Upper lobe of left lung (tissue), 6 donors: ENCODE measurements around the gene ESYT1. TPM values are rescaled to one million over a fixed set of nuclear protein-coding genes. Genes with fewer than 3 reads are reported as not detected.
A peak's percentile ranks its signal among the peaks of the same experiment; 100 is the strongest.

ENCODE experiments used
- ATAC-seq, 2 donors: fragments of 200-7000 bp; cut with Tn5 transposase; one replicate each; pipeline ENCODE4 v1.9.1; 2022; ENCODE audit warnings: mild to moderate bottlenecking in 2 of 2, moderate library complexity in 2 of 2; ENCODE audit not compliant: low FRiP score in 2 of 2
- DNase-seq, 2 donors: peaks; one replicate each; pipeline ENCODE4 v3.0.0-alpha.2; 2019 to 2020
- H3K27ac ChIP-seq, 4 donors: fragments of 200-600 bp; sonication (generic); one replicate each; pipeline ENCODE4 v1.5.1; 2016 to 2019
- H3K27me3 ChIP-seq, 4 donors: fragments of 200-600 bp; sonication (generic); one replicate each; pipeline ENCODE4 v1.5.1; 2017 to 2019
- H3K36me3 ChIP-seq, 4 donors: fragments of 200-600 bp; sonication (generic); one replicate each; pipeline ENCODE4 v1.5.1; 2016 to 2019
- H3K4me1 ChIP-seq, 4 donors: fragments of 200-600 bp; sonication (generic); one replicate each; pipeline ENCODE4 v1.5.1; 2018 to 2019
- H3K4me3 ChIP-seq, 4 donors: fragments of 200-600 bp; sonication (generic); one replicate each; pipeline ENCODE4 v1.5.1; 2017 to 2019; ENCODE audit warnings: mild to moderate bottlenecking in 2 of 4, moderate library complexity in 1 of 4
- H3K9me3 ChIP-seq, 4 donors: fragments of 200-600 bp; sonication (generic); one replicate each; pipeline ENCODE4 v1.5.1; 2018 to 2019
- EP300 ChIP-seq, 4 donors: sonication (generic); formaldehyde crosslinking; IDR thresholded peaks; one replicate each; pipeline ENCODE4 v1.5.1; 2017; ENCODE audit warnings: antibody characterized with exemption in 4 of 4, control low read depth in 2 of 4
- POLR2A ChIP-seq, 4 donors: fragments of 450-650 bp; IDR thresholded peaks; one replicate each; pipeline ENCODE4 v1.5.1; 2016 to 2017; ENCODE audit warnings: antibody characterized with exemption in 4 of 4, mild to moderate bottlenecking in 2 of 4
- POLR2AphosphoS5 ChIP-seq, 2 donors: sonication (generic); formaldehyde crosslinking; IDR thresholded peaks; one replicate each; pipeline ENCODE4 v1.5.1; 2017; ENCODE audit warnings: antibody characterized with exemption in 2 of 2
- WGBS, 2 donors: methylation state at CpG; one replicate each; pipeline ENCODE4 v1.1.5; 2017 to 2018; 5-methylcytosine and 5-hydroxymethylcytosine counted together
- total RNA-seq, 6 donors: library from RNA; depleted of rRNA in 4 of 6; stranded (reverse); fragments of >200 nt in 4 of 6; gene quantifications; one replicate each; pipeline versions ENCODE4 v1.1.0 to v1.2.1, GENCODE V29; 2016 to 2021
- TF ChIP-seq, protein P1 (sequence below), 6 experiments: fragments of 450-650 bp in 4 of 6; fragments of 200-600 bp in 2 of 6; sonication (generic) in 2 of 6; IDR thresholded peaks; one replicate each; pipeline ENCODE4 v1.5.1; 2016 to 2019; ENCODE audit warnings: antibody characterized with exemption in 6 of 6
- donor health status: DM: no; HTN: no; CAD: no; lungs with moderate emphysema.
- donor health status: DM: no; HTN: yes; CAD: no; lungs with severe emphysema.

The ESYT1 gene
- total RNA-seq, 6 donors from 2014 or later, result 73.9 to 132 (median 112) TPM

DNA sequence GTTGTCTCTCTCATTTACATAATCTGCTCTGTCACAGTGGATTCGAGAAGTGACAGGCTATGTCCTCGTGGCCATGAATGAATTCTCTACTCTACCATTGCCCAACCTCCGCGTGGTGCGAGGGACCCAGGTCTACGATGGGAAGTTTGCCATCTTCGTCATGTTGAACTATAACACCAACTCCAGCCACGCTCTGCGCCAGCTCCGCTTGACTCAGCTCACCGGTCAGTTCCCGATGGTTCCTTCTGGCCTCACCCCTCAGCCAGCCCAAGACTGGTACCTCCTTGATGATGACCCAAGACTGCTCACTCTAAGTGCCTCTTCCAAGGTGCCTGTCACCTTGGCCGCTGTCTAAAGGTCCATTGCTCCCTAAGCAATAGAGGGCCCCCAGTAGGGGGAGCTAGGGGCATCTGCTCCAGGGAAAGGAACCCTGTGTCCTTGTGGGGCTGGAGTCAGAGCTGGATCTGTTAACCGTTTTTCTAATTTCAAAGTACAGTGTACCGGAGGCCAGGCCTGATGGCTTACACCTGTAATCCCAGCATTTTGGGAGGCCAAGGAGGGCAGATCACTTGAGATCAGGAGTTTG is 43.0 kb upstream of the ESYT1 start:
- TF ChIP-seq POLR2A (IDR thresholded peaks at IDR 0.05) (no peak), POLR2AphosphoS5 (IDR thresholded peaks at IDR 0.05) (no peak), EP300 (IDR thresholded peaks at IDR 0.05) (no peak)
- TF ChIP-seq, protein P1, sequence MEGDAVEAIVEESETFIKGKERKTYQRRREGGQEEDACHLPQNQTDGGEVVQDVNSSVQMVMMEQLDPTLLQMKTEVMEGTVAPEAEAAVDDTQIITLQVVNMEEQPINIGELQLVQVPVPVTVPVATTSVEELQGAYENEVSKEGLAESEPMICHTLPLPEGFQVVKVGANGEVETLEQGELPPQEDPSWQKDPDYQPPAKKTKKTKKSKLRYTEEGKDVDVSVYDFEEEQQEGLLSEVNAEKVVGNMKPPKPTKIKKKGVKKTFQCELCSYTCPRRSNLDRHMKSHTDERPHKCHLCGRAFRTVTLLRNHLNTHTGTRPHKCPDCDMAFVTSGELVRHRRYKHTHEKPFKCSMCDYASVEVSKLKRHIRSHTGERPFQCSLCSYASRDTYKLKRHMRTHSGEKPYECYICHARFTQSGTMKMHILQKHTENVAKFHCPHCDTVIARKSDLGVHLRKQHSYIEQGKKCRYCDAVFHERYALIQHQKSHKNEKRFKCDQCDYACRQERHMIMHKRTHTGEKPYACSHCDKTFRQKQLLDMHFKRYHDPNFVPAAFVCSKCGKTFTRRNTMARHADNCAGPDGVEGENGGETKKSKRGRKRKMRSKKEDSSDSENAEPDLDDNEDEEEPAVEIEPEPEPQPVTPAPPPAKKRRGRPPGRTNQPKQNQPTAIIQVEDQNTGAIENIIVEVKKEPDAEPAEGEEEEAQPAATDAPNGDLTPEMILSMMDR (IDR thresholded peaks at IDR 0.05), result no peak
- Histone ChIP-seq H3K27me3 (peaks cover 0 to 6% (median 6%) of the 10 kb centered on the region in 4 donors), H3K27ac (no peak overlapping the region), H3K36me3 (peaks cover 0 to 8% (median 5%) of the 10 kb centered on the region in 4 donors), H3K9me3 (no peaks in the 10 kb centered on the region), H3K4me3 (no peak overlapping the region), H3K4me1 (peaks cover 6 to 25% (median 20%) of the 10 kb centered on the region in 4 donors)
- ATAC-seq (no peak), DNase-seq (no peak)
- WGBS, 2 donors, result 86 to 87% methylated on average over 15 of the region's 15 CpGs

DNA sequence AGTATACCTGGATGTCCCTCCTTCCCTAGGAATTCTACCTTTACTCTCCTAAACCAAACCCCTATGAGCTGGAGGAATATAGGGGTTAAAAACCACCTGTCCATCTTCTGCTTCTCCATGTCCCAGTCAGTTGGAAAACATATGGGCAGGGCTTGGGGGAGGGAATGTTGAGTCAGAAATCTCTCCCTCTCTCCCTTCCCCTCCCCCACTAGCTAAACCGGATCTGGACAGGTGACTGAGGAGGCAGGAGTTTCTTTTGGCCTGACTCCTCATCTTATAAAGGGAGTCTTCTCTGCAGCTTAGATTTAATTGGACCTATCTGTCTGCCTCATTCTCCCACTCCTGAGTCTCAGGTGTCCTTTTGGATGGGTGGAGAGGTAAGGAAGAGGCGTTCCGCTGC is 42.0 kb upstream of the ESYT1 start:
- TF ChIP-seq POLR2AphosphoS5 (IDR thresholded peaks at IDR 0.05) (no peak), EP300 (IDR thresholded peaks at IDR 0.05) (no peak), POLR2A (IDR thresholded peaks at IDR 0.05) (no peak)
- TF ChIP-seq, protein P1 (IDR thresholded peaks at IDR 0.05), result no peak
- Histone ChIP-seq H3K4me3 (no peak overlapping the region), H3K27me3 (no peaks in the 10 kb centered on the region), H3K27ac (peak overlapping the region; percentile 12 to 72 (median 40)), H3K4me1 (peaks cover 0 to 20% (median 14%) of the 10 kb centered on the region in 4 donors), H3K36me3 (peaks cover 0 to 8% (median 5%) of the 10 kb centered on the region in 4 donors), H3K9me3 (no peaks in the 10 kb centered on the region)
- ATAC-seq (no peak), DNase-seq (peak in 1 of 2 donors; percentile 79)
- WGBS, 2 donors, result 68 to 74% methylated on average over 3 of the region's 3 CpGs

DNA sequence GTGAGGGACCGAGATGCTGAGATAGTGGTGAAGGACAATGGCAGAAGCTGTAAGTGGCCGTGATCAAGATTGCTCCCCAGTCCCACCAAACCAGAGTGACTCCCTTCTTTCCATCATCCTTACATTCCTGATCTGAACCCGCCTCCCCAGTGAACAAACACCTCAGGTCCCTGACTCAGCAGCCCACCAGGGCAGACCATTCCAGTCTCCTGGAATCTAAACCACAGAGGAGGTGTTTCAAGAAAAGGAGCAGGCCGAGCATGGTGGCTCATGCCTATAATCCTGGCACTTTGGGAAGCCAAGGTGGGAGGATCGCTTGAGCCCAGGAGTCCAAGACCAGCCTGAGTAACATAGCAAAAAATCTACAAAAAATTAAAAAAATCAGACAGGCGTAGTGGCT is 41.5 kb upstream of the ESYT1 start:
- ATAC-seq, result no peak
- no peak overlapping the region for H3K4me3 ChIP-seq

DNA sequence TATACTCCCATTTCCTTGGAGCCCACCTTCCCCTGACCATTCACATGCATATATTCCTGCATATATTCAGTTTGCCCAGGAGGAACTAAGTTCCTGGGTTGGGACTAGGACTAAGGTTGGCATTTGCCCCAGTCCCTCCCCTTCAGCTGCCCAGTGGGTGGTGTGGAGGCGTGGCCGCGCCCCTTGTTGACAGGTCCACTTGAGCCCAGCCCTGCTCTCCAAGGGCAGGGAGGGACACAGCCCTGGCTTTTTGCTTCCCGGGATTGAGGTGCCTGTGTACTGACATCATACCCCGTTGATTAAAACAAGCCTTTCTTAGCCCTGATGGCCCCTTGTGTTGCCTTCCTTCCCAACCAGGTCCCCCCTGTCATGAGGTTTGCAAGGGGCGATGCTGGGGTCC is 40.8 kb upstream of the ESYT1 start:
- DNase-seq, result peak; percentile 93 to 96
- Histone ChIP-seq H3K27ac (peak overlapping the region; percentile 21 to 78 (median 72)), H3K36me3 (peaks cover 0 to 8% (median 5%) of the 10 kb centered on the region in 4 donors), H3K27me3 (no peaks in the 10 kb centered on the region), H3K4me3 (no peak overlapping the region), H3K4me1 (peaks cover 0 to 17% (median 14%) of the 10 kb centered on the region in 4 donors), H3K9me3 (no peaks in the 10 kb centered on the region)
- ATAC-seq, result peak; percentile 84 to 94
- 56 to 75% methylated on average over 6 of the region's 6 CpGs for WGBS, 2 donors
- TF ChIP-seq EP300 (IDR thresholded peaks at IDR 0.05) (no peak), POLR2AphosphoS5 (IDR thresholded peaks at IDR 0.05) (peak in 1 of 2 donors; percentile 48), POLR2A (IDR thresholded peaks at IDR 0.05) (no peak)
- TF ChIP-seq, protein P1 (IDR thresholded peaks at IDR 0.05), result no peak

More for the DNA sequence above, 41.5 kb upstream of the ESYT1 start:
- Histone ChIP-seq H3K36me3 (peaks cover 0 to 8% (median 5%) of the 10 kb centered on the region in 4 donors), H3K9me3 (no peaks in the 10 kb centered on the region), H3K27me3 (no peaks in the 10 kb centered on the region), H3K4me1 (peaks cover 0 to 20% (median 14%) of the 10 kb centered on the region in 4 donors), H3K27ac (peak overlapping the region; percentile 12 to 72 (median 40))
- DNase-seq, result no peak
- TF ChIP-seq, protein P1 (IDR thresholded peaks at IDR 0.05), result no peak
- no peak for TF ChIP-seq EP300 (IDR thresholded peaks at IDR 0.05)
- no peak for TF ChIP-seq POLR2A (IDR thresholded peaks at IDR 0.05)
- no peak for TF ChIP-seq POLR2AphosphoS5 (IDR thresholded peaks at IDR 0.05)
- 85 to 87% methylated on average over 6 of the region's 6 CpGs for WGBS, 2 donors

DNA sequence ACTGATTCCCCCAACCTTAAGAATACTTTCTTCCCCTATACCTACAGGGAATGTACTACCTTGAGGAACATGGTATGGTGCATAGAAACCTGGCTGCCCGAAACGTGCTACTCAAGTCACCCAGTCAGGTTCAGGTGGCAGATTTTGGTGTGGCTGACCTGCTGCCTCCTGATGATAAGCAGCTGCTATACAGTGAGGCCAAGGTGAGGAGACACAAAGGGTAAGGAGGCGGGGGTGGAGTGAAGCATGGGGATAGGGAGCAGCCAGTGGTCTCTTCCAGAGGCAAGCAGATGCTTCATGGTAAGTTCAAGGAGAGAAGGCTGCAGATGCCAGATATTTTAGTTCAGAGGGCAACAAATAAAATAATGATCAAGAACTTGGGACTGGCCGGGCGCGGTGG is 30.3 kb upstream of the ESYT1 start:
- Histone ChIP-seq H3K36me3 (peaks cover 0 to 19% (median 9%) of the 10 kb centered on the region in 4 donors), H3K4me1 (no peaks in the 10 kb centered on the region), H3K9me3 (no peaks in the 10 kb centered on the region), H3K27me3 (no peaks in the 10 kb centered on the region), H3K27ac (no peak overlapping the region), H3K4me3 (no peak overlapping the region)
- WGBS, 2 donors, result 91 to 96% methylated on average over 6 of the region's 6 CpGs
- TF ChIP-seq, protein P1 (IDR thresholded peaks at IDR 0.05), result no peak
- TF ChIP-seq POLR2AphosphoS5 (IDR thresholded peaks at IDR 0.05), result no peak
- no peak for TF ChIP-seq EP300 (IDR thresholded peaks at IDR 0.05)
- TF ChIP-seq POLR2A (IDR thresholded peaks at IDR 0.05), result no peak
- ATAC-seq, result no peak
- DNase-seq, result no peak
